Mesenchymal stem cell (in vitro differentiated cells and primary cell): Measurements from ENCODE around the gene KIAA0232.

Source experiments
- DNase-seq: peaks from one replicate; pipeline ENCODE4 v3.0.0-alpha.2; 2013
- H2AFZ ChIP-seq: one replicate; pipeline ENCODE4 v1.6.1; 2013; ENCODE audit warnings: low read depth, mild to moderate bottlenecking, control low read depth, inconsistent platforms, low read length, moderate library complexity
- H2AK5ac ChIP-seq: 2 replicates; pipeline ENCODE4 v1.6.1; 2013; ENCODE audit warnings: low read length, moderate library complexity, mild to moderate bottlenecking, inconsistent platforms; ENCODE audit not compliant: severe bottlenecking
- H2BK120ac ChIP-seq: one replicate; pipeline ENCODE4 v1.6.1; 2013; ENCODE audit warnings: low read depth, mild to moderate bottlenecking, inconsistent platforms, low read length, moderate library complexity
- H2BK12ac ChIP-seq, 2 experiments: one replicate each; pipeline ENCODE4 v1.6.1; 2013; ENCODE audit warnings: inconsistent platforms in 2 of 2, low read length in 2 of 2, mild to moderate bottlenecking in 2 of 2, moderate library complexity in 2 of 2, control low read depth in 1 of 2
- H2BK15ac ChIP-seq: one replicate; pipeline ENCODE4 v1.6.1; 2013; ENCODE audit warnings: mild to moderate bottlenecking, low read depth, inconsistent platforms; ENCODE audit not compliant: poor library complexity, severe bottlenecking
- H2BK5ac ChIP-seq: 2 replicates; pipeline ENCODE4 v1.6.1; 2013; ENCODE audit warnings: low read depth, mild to moderate bottlenecking, low read length, control low read depth, inconsistent platforms; ENCODE audit not compliant: poor library complexity, severe bottlenecking
- H3K14ac ChIP-seq, 2 experiments: one replicate each; pipeline ENCODE4 v1.6.1; 2013; ENCODE audit warnings: inconsistent platforms in 2 of 2, low read length in 2 of 2, control low read depth in 1 of 2, mild to moderate bottlenecking in 1 of 2, moderate library complexity in 1 of 2
- H3K18ac ChIP-seq, 2 experiments: one replicate each; pipeline ENCODE4 v1.6.1; 2013; ENCODE audit warnings: inconsistent platforms in 2 of 2, low read length in 2 of 2, control low read depth in 1 of 2, low read depth in 1 of 2, mild to moderate bottlenecking in 1 of 2
- H3K23ac ChIP-seq, 2 experiments: one replicate each; pipeline ENCODE4 v1.6.1; 2013; ENCODE audit warnings: inconsistent platforms in 2 of 2, low read length in 2 of 2, mild to moderate bottlenecking in 2 of 2, moderate library complexity in 2 of 2, control low read depth in 1 of 2
- H3K27ac ChIP-seq: 2 replicates; pipeline ENCODE4 v1.5.1; 2013; ENCODE audit warnings: mild to moderate bottlenecking, moderate library complexity, low read length, control low read depth, inconsistent platforms; ENCODE audit not compliant: poor library complexity, severe bottlenecking
- H3K27me3 ChIP-seq, 2 experiments: 2 replicates each; pipeline versions ENCODE4 v1.6.1 to v1.7.0; 2013; ENCODE audit warnings: low read length in 2 of 2, mild to moderate bottlenecking in 2 of 2, moderate library complexity in 2 of 2, control low read depth in 1 of 2, inconsistent platforms in 1 of 2; ENCODE audit not compliant: control insufficient read depth in 1 of 2, insufficient read depth in 1 of 2
- H3K36me3 ChIP-seq, 2 experiments: 2 replicates each; pipeline versions ENCODE4 v1.6.1 to v1.7.0; 2013; ENCODE audit warnings: low read length in 2 of 2, control low read depth in 1 of 2, inconsistent platforms in 1 of 2, low read depth in 1 of 2, mild to moderate bottlenecking in 1 of 2; ENCODE audit not compliant: insufficient read depth in 2 of 2, control insufficient read depth in 1 of 2
- H3K4ac ChIP-seq, 2 experiments: one replicate each; pipeline ENCODE4 v1.6.1; 2013; ENCODE audit warnings: inconsistent platforms in 2 of 2, low read length in 2 of 2, mild to moderate bottlenecking in 2 of 2, moderate library complexity in 2 of 2, control low read depth in 1 of 2, low read depth in 1 of 2
- H3K4me1 ChIP-seq: 2 replicates; pipeline ENCODE4 v1.6.1; 2013; ENCODE audit warnings: low read depth, low read length, control low read depth; ENCODE audit not compliant: control insufficient read depth, insufficient read depth
- H3K4me2 ChIP-seq: 2 replicates; pipeline ENCODE4 v1.6.1; 2013; ENCODE audit warnings: low read length, mild to moderate bottlenecking, inconsistent platforms; ENCODE audit not compliant: poor library complexity, severe bottlenecking
- H3K4me3 ChIP-seq, 2 experiments: 2 replicates each; pipeline versions ENCODE4 v1.5.1 to v1.7.0; 2013; ENCODE audit warnings: low read length in 2 of 2, mild to moderate bottlenecking in 2 of 2, control low read depth in 1 of 2, low read depth in 1 of 2; ENCODE audit not compliant: insufficient read depth in 1 of 2
- H3K79me1 ChIP-seq: replicated peaks from 2 replicates; pipeline ENCODE4 v1.6.1; 2013; ENCODE audit warnings: mild to moderate bottlenecking, control low read depth, low read length, inconsistent platforms; ENCODE audit not compliant: poor library complexity, severe bottlenecking
- H3K9ac ChIP-seq: 2 replicates; pipeline ENCODE4 v1.7.0; 2013; ENCODE audit warnings: mild to moderate bottlenecking, low read length, moderate library complexity
- H3K9me3 ChIP-seq: 2 replicates; pipeline ENCODE4 v1.7.0; 2013; ENCODE audit warnings: mild to moderate bottlenecking, low read length; ENCODE audit not compliant: control insufficient read depth
- H4K8ac ChIP-seq: one replicate; pipeline ENCODE4 v1.6.1; 2013; ENCODE audit warnings: inconsistent platforms, mild to moderate bottlenecking, low read length, moderate library complexity
- H4K91ac ChIP-seq: one replicate; pipeline ENCODE4 v1.6.1; 2013; ENCODE audit warnings: mild to moderate bottlenecking, low read length, inconsistent platforms
- WGBS: methylation state at CpG from one replicate; pipeline ENCODE4 v1.1.7; 2013; ENCODE audit warnings: mixed read lengths; 5-methylcytosine and 5-hydroxymethylcytosine counted together

The KIAA0232 gene

DNA sequence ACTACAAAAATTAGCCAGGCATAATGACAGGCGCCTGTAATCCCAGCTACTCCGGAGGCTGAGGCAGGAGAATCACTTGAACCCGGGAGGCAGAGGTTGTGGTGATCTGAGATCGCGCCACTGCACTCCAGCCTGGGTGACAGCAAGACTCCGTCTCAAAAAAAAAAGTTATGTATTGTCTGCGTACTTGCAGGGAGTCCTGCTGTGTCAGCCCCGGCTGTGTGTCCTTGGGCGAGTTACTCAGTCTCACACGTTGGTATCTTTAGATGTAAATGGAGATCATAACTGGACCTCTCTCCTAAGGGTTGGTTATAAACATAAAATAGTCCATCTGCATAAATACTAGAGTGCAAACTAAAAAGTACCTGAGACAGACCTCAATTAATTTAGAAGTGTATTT lies 104.4 kb downstream of the KIAA0232 start:
- H2AFZ ChIP-seq, result no peak overlapping the region
- H3K36me3 ChIP-seq, result peaks cover 25 to 28% of the 10 kb centered on the region in 2 experiments
- no peak overlapping the region for H2BK15ac ChIP-seq
- 88% methylated on average over 8 of the region's 10 CpGs for WGBS
- H2BK120ac ChIP-seq, result no peak overlapping the region
- no peak overlapping the region for H3K23ac ChIP-seq
- no peak overlapping the region for H3K27ac ChIP-seq
- no peaks in the 10 kb centered on the region for H3K9me3 ChIP-seq
- peak overlapping the region; percentile 84 for H3K9ac ChIP-seq
- H2BK12ac ChIP-seq, result peak overlapping the region; percentile 45 to 89
- H3K4me1 ChIP-seq, result peaks cover 30% of the 10 kb centered on the region
- peaks cover 11% of the 10 kb centered on the region for H3K79me1 ChIP-seq
- H3K18ac ChIP-seq, result peak overlapping the region; percentile 48 to 86
- no peak overlapping the region for H2AK5ac ChIP-seq
- DNase-seq, result no peak
- no peak overlapping the region for H4K8ac ChIP-seq
- no peak overlapping the region for H4K91ac ChIP-seq
- H3K27me3 ChIP-seq, result no peaks in the 10 kb centered on the region
- no peak overlapping the region for H3K4me3 ChIP-seq
- H3K4ac ChIP-seq, result peak overlapping the region in 1 of 2 experiments; percentile 91
- no peak overlapping the region for H3K4me2 ChIP-seq
- peak overlapping the region in 1 of 2 experiments; percentile 46 for H3K14ac ChIP-seq
- H2BK5ac ChIP-seq, result no peak overlapping the region

GRCh38 chr4:6887591-6888371 lies 105.3 kb downstream of the KIAA0232 start:
- peak overlapping the region; percentile 47 for H2AFZ ChIP-seq
- peak overlapping the region in 1 of 2 experiments; percentile 86 for H3K23ac ChIP-seq
- peaks cover 4% of the 10 kb centered on the region for H3K79me1 ChIP-seq
- peak overlapping the region; percentile 60 to 92 for H2BK12ac ChIP-seq
- peak overlapping the region; percentile 84 to 98 for H3K4ac ChIP-seq
- no peak overlapping the region for H3K4me3 ChIP-seq
- WGBS, result 20% methylated on average over 21 of the region's 21 CpGs
- no peak overlapping the region for H3K9ac ChIP-seq
- H4K8ac ChIP-seq, result peak overlapping the region; percentile 92
- peak overlapping the region; percentile 54 for H2BK120ac ChIP-seq
- H3K4me1 ChIP-seq, result peaks cover 38% of the 10 kb centered on the region
- H2AK5ac ChIP-seq, result peak overlapping the region; percentile 46
- peak overlapping the region; percentile 87 to 96 for H3K18ac ChIP-seq
- no peak overlapping the region for H3K27ac ChIP-seq
- H3K36me3 ChIP-seq, result peaks cover 16 to 22% of the 10 kb centered on the region in 2 experiments
- no peak overlapping the region for H2BK5ac ChIP-seq
- peak; percentile 99 for DNase-seq
- no peaks in the 10 kb centered on the region for H3K27me3 ChIP-seq
- H3K9me3 ChIP-seq, result no peaks in the 10 kb centered on the region
- H3K14ac ChIP-seq, result no peak overlapping the region
- no peak overlapping the region for H2BK15ac ChIP-seq
- no peak overlapping the region for H3K4me2 ChIP-seq
- H4K91ac ChIP-seq, result peak overlapping the region; percentile 99

DNA sequence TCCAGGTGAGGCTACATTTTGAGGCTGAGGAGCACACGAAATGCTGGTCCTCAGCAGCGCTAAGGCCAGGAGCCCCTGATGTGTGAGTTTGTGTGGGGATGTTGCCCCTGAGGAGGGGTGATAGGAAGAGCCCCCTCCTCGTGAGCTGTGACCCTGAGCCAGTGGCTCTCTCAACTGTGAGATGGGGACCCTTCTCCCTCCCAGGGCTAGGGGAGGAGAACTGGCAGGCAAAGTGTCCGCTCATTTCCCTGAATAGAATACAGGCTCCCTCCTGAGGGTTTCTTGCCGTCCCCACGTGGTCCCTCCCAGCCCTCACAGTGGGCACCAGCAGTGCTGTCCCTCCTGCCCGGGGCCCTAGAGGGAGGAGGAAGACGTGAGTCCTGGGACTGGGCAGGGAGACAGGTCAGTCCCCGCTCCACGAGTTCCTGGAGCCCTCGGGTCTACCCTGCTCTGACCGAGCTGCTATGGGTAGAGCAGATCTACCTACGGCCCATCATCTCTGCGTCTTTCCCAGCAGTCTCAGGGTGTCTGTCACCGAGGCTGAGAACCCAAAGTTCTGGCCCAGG lies 106.1 kb downstream of the KIAA0232 start:
- DNase-seq, result no peak
- WGBS, result 95% methylated on average over 15 of the region's 15 CpGs

DNA sequence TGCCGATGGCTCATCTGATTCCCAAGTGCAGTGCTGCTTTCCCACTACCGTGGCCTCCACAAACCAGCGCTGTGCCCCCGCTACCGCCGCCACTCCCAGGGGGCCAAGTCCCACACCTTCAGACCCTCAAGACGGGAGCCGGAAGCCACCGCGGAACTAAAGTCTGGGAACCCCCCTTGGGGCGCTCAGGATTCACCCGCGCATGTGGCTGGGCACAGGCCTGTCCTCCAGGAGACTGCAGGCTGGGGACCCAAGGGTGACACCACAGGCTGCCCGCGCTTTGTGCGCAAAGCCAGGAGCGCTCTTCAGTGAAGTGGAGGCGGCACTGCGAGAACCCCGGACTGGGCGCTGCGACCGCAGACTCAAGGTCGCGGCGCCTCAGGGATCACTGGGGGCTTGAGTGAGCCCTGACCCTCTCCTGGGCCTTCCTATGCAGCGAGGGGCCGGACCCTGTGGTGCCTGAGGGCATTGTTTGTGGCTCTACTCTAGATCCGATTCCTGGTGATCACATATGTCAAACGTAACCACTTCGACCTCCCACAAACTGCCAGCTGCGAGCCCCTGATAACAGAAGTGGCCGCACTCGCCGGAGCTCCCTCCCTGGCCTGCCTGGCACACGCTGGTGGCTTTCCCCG lies 106.7 kb downstream of the KIAA0232 start:
- peak overlapping the region; percentile 9 to 98 for H3K4ac ChIP-seq
- no peak overlapping the region for H2BK5ac ChIP-seq
- no peak overlapping the region for H3K27ac ChIP-seq
- peak overlapping the region; percentile 84 for H2BK15ac ChIP-seq
- no peak overlapping the region for H4K8ac ChIP-seq
- H3K79me1 ChIP-seq, result peaks cover 2% of the 10 kb centered on the region
- H3K14ac ChIP-seq, result no peak overlapping the region
- H2BK120ac ChIP-seq, result peak overlapping the region; percentile 69
- no peaks in the 10 kb centered on the region for H3K9me3 ChIP-seq
- peak overlapping the region; percentile 59 to 92 for H2BK12ac ChIP-seq
- no peak overlapping the region for H3K4me2 ChIP-seq
- H3K18ac ChIP-seq, result peak overlapping the region; percentile 55 to 96
- no peaks in the 10 kb centered on the region for H3K27me3 ChIP-seq
- no peak for DNase-seq
- no peak overlapping the region for H3K9ac ChIP-seq
- H3K4me3 ChIP-seq, result no peak overlapping the region
- no peak overlapping the region for H2AFZ ChIP-seq
- H3K4me1 ChIP-seq, result peaks cover 45% of the 10 kb centered on the region
- H3K23ac ChIP-seq, result no peak overlapping the region
- H4K91ac ChIP-seq, result peak overlapping the region; percentile 99
- WGBS, result 97% methylated on average over 37 of the region's 37 CpGs
- H3K36me3 ChIP-seq, result peaks cover 5 to 19% of the 10 kb centered on the region in 2 experiments
- no peak overlapping the region for H2AK5ac ChIP-seq

More for the DNA sequence above, 106.1 kb downstream of the KIAA0232 start:
- Histone ChIP-seq H2BK5ac (no peak overlapping the region), H2AK5ac (peak overlapping the region; percentile 46), H3K79me1 (peaks cover 2% of the 10 kb centered on the region), H3K27ac (no peak overlapping the region), H2BK15ac (peak overlapping the region; percentile 84), H3K4ac (peak overlapping the region; percentile 84 to 98), H3K23ac (peak overlapping the region in 1 of 2 experiments; percentile 14), H3K18ac (peak overlapping the region; percentile 55 to 96), H3K14ac (peak overlapping the region in 1 of 2 experiments; percentile 45), H3K4me2 (no peak overlapping the region), H3K9ac (no peak overlapping the region), H3K36me3 (peaks cover 8 to 19% of the 10 kb centered on the region in 2 experiments), H2AFZ (peak overlapping the region; percentile 47), H4K8ac (peak overlapping the region; percentile 92), H3K4me1 (peaks cover 43% of the 10 kb centered on the region), H3K4me3 (no peak overlapping the region), H3K27me3 (no peaks in the 10 kb centered on the region), H2BK12ac (peak overlapping the region; percentile 41 to 92), H3K9me3 (no peaks in the 10 kb centered on the region), H2BK120ac (peak overlapping the region; percentile 54), H4K91ac (peak overlapping the region; percentile 99)
